HG02798 (cell line): ENCODE measurements around the gene CALHM3.
"Not testable (repeated sequence)": the region's sequence is repeated elsewhere in the genome, so short reads cannot be mapped to it uniquely, and the experiment has no call there.

Experiments
- ATAC-seq: cut with Tn5 transposase; IDR thresholded peaks from one replicate; pipeline ENCODE4 v1.9.1; 2021; ENCODE audit warnings: mild to moderate bottlenecking; ENCODE audit not compliant: unreplicated experiment, poor library complexity

The CALHM3 gene, protein sequence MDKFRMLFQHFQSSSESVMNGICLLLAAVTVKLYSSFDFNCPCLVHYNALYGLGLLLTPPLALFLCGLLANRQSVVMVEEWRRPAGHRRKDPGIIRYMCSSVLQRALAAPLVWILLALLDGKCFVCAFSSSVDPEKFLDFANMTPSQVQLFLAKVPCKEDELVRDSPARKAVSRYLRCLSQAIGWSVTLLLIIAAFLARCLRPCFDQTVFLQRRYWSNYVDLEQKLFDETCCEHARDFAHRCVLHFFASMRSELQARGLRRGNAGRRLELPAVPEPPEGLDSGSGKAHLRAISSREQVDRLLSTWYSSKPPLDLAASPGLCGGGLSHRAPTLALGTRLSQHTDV

DNA sequence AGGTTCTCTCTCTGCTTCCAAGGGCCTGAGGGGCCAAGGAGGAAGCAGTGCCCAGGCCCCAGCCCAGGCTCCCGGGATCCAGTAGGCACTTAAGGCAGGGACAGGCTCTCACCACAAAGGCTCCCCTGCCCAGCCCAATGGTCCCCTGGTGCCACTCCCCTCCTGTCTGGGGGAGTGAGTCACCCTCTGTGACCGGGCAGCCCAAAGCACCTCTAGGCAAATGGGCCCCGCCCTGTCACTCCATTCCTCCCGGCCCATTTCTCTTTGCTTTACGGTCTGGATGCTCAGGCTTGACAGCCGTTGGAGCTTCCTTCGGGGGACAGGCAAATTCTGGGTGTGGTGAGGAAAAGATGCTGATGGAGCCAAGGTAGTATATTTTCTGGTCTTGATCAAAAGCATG, at the start of gene CALHM3:
CALHM3 (minus strand) TSS at position 106 of the 400 bp plus-strand sequence. CDS start 208 bp downstream, outside the sequence.
- no peak for ATAC-seq

DNA sequence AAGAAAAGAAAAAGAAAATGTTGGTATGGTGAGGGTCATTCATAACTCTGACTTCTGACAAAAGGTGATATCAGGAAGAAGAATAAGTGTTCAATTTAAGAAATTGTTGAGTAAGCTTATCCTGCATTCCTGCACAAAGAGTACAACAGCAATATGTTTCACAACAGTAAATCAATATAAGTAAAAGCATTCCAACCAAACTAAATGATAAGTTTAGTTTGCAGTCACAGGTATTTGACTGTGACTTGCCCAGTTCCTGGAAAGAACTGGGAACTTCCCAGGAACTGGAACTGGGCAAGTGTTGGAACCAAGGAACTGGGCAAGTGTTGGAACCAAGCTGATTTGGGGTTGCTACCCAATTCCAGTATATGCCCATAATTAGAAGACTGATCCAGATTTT, 49.5 kb upstream of the CALHM3 start:
- no peak for ATAC-seq

DNA sequence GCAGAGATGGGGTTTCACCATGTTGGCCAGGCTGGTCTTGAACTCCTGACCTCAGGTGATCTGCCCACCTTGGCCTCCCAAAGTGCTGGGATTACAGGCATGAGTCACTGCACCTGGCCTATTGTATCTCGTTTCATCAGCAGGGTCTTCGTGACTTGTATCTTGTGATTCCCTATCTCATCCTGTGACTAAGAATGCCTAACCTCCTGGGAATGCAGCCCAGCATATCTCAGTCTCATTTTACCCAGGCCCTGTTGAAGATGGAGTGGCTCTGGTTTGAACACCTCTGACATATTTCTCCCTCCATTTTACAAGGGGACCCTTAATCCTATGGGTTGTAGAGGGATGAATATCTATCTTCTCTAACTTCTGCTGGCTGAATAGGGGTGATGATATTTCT, 48.4 kb upstream of the CALHM3 start:
- ATAC-seq: not testable (repeated sequence)

DNA sequence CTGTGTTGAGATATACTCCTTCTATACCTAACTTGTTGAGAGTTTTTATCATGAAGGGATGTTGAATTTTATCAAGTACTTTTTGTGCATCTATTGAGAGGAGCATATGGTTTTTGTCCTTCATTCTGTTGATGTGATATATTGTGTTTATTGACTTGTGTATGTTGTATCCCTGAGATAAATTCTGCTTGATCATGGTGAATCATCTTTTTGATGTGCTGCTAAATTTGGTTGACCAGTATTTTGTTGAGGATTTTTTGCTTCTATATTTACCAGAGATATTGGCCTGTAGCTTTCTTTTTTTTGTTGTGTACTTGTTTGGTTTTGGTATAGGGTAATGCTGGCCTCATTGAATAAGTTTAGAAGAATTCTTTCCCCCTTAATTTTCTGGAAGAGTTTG, 46.9 kb upstream of the CALHM3 start:
- no peak for ATAC-seq

DNA sequence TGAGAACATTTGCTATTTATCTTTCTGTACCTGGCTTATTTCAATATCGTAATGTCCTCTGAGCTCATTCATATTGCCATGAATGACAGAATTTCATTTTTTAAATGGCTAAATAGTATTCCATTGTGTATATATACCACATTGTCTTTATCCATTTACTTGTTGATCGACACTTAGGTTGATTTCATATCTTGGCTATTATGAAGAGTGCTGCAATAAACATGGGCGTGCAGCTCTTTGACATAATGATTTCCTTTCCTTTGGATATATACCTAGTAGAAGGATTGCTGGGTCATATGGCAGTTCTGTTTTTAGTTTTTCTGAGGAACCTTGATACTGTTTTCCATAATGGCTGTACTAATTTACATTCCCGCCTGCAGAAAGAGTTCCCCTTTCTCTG, 44.6 kb upstream of the CALHM3 start:
- ATAC-seq: no peak

DNA sequence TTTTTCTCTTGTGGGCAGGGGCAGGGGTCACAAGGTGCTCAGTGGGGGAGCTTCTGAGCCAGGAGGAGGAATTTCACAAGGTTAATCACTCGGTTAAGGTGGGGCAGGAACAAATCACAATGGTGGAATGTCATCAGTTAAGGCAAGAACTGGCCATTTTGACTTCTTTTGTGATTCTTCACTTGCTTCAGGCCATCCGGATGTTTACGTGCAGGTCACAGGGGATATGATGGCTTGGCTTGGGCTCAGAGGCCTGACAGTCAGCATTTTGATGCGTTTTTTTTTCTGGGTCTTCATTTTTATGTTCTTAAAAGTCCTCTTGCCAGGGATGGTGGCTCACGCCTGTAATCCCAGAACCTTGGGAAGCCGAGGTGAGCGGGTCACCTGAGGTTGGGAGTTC, 43.0 kb upstream of the CALHM3 start:
- ATAC-seq: not testable (repeated sequence)

DNA sequence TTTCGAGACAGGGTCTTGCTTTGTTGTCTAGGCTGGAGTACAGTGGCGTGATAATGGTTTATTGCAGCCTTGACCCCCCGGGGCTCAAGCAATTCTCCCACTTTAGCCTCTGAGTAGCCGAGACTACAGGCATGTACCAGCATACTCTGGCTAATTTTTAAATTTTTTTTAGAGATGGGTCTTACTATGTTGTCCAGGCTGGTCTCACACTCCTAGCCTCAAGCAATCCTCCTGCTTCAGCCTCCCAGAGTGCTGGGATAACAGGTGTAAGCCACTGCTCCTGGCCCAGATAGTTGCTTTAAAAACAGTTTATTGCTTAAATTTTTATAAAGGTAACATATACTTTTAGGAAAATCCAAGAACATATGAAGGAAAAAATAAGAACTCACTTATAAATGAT, 40.8 kb upstream of the CALHM3 start:
- ATAC-seq: no peak

DNA sequence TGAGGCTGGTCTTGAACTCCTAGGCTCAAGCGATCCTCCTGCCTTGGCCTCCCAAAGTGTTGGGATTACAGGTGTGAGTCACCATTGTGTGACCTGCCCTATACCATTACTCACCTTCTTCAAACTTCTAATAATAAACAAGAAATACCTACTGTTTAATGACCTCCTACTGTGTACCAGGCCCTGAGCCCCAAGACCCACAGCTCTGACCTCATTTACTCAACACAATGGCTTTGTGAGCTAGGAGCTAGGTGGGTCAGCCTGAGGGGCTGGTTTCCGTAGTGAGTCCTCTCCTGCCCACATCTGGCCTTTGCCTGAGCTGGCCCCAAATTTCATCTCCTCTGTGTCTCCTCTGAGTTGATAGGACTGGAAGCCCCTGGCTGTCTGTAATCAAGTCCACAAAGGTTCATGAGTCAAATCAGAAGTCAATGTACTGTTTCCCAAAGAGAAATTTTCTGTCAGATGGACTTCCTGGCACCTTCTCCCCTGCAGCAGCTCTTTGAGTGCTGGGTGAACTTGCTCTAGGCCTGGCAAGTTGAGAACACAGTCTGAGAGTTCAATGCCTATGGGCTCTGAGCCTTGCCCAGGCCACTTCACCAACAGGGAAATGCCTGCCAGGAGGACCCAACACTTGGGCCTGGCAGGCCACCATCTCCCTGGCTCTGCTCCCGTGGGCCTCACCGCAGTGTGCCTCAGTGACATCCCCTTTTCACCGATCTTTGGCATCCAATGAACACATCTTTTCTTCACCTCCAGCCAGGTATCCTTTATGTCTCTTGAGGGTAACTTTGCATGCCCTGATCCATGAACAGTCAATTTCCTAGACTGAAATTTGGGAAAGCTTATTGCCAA, 38.4 kb upstream of the CALHM3 start:
- ATAC-seq: no peak

DNA sequence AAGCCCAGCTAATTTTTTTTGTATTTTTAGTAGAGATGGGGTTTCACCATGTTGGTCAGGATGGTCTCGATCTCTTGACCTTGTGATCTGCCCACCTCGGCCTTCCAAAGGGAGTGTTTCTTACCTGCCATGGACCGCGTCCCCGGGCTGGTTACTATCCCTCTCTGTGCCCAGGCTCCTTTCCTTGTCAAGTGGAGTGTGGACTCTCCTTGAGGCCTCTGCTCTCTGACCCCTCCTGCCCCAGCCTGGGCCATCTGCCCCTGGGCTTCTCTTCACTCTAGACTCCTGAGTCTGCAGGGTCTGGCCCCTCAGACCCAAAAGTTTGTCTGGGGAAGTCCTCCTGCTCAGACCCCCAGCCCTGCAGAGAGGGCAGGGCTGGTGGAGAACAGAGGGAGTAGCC, 35.2 kb upstream of the CALHM3 start:
- ATAC-seq: no peak

DNA sequence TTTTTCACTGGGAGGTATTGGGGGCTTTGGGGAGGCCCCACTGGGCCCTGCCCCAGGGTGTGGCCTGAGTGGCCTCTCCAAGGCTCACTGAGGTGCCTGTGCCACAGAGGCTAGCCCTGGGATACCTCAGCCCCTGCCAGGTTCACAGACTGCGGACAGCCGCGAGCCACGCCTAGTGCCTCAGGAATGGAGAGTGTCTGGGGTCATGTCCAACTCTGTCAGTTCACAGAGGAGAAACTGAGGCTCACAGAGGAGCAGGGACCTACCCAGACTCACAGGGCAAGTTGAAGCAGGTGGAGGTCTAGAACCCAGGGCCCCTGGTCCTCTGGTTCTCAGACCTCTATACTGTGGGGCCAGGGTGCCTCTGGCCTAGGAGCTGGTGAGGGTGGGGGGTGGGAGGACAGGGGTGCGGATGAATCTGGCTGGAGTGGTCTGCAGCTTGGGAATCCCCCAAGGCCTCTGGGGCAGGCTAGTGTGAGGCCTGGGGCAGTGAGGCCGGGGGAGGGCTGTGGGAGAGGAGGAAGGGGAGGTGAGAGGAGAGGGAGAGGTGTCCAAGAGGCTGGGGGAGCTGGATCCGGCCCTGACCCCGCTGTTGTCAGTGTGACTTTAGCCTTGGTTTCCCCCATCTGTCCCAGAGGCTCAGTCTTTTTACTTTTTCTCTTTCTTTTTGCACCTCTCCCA, 34.5 kb upstream of the CALHM3 start:
- ATAC-seq: no peak

DNA sequence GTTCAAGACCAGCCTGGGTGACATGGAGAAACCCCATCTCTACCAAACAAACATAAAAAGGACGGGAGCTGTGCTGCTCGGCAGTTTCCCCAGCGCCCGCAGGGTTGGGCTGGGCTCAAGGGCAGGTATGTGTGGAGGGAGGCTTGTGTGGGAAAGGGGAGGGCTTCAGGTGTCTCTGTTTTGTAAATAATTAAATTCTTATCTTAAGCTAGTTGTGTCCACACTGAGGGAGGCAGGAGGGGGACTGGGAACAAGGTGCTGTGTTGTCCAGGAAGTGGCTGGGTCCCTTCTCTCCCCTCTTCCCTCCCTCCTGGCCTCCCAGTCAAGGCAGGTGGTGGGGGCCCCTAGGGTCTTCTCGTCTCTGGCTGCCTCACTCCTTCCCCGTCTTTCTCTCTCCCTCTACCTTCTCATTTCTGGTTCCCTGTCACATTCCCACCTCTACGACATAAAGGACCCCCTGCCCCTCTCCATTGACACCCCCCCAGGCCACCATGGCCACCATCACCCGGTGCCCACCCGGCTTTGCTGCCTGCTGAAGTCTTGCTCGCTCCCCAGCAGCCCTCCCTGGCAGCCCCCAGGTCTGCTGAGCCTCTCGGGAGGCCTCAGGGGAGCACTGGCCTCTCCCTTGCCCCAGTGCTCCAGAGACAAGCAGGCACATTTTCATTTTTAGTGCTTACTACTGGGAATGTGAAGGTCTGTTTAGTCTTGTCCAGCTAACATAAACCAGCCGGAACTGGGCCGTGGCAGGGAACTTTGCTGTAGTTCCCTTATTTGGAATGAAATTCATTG, 33.7 kb upstream of the CALHM3 start:
- ATAC-seq: no peak

DNA sequence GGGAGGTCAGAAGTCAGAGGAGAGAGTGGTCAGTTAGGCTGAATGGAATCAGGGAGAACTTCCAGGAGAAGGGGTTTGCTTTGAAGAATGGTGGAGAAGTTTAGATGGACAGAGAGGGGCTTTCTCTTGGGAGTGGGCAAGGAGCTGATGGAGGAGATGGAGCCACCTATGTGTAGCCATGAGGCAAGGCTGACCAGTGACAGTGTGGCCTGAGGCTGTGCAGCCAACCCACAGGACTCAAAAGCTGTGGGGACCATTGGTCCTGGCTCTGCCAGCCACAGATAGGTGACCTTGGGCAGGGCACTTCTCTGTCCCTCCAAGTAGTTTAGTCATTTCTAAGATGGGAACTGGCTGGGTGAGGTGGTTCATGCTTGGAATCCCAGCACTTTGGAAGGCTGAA, 33.1 kb upstream of the CALHM3 start:
- no peak for ATAC-seq

DNA sequence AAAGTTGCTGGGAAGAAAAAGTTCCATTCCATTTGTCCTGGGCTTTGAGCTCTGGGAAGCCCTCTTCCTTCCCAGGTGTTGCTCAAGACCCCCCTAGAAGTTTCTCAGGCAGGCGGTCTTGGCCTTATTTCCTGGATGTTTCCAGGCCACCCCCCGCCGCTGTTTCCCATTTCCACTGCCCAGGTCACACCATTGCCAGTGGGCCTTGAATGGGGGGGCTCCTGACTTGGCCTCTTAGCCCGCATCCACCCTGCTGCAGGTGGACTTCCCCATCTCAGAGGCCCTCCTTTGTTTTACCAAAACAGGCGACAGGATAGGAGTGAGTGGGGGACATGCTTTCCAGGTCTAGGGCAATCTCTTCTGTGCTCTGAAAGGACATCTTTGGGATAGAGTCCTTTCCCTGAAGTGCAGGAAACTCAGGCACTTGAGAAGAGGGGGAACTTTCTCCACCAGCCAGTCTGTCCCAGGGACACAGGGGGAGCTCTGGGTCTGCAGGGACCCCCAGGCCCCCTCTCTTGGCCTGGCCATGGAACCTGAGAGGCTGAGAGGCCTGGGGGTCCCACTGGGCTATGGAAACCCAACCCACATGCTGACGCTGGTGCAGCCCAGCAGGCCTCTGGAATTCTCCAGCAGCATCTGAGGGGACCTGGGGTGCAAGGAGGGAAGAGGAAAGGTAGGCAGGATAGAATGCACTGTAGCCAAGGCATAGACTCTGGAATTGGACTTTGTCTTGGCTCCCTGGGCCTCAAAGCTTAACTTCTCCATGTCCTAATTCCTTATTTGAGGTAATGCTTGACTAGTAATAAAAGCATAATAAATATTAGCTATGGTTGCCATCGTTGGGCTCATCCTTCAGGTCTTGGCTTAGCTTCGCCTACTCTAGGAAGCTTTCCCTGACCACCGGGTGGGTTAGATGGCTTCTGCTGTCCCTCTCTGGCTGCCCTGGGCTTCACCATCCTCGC, 32.0 kb upstream of the CALHM3 start:
- no peak for ATAC-seq

DNA sequence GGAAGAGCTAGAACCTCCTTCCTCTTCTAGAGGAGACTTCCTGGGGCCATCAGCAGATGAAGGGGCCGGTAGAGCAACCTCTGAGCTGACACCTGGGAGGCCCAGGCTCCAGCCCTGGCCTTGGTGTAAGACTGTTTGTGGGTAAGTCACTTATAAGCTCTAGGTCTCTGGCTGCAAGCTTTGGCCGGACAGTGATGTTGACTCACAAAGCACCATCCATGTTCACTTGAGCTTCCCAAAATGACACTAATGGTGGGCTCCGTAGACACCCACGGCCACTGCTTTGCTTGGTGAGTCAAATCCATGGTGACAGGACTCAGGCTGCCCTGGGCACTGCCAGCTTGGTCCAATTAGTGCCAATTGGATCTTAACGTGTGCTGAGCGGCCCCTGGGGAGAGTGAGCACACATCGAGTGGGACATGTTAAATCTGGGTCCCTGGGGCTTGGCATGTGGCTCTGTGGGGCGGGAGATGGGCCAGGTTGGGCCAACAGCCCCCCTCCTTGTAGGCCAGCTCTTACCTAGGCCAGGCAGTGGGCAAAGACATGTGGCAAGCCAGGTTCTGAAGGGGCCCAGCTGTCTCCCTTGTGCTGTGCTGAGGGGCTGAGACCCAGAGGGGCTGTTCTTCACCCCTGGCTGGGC, 31.1 kb upstream of the CALHM3 start:
- no peak for ATAC-seq

DNA sequence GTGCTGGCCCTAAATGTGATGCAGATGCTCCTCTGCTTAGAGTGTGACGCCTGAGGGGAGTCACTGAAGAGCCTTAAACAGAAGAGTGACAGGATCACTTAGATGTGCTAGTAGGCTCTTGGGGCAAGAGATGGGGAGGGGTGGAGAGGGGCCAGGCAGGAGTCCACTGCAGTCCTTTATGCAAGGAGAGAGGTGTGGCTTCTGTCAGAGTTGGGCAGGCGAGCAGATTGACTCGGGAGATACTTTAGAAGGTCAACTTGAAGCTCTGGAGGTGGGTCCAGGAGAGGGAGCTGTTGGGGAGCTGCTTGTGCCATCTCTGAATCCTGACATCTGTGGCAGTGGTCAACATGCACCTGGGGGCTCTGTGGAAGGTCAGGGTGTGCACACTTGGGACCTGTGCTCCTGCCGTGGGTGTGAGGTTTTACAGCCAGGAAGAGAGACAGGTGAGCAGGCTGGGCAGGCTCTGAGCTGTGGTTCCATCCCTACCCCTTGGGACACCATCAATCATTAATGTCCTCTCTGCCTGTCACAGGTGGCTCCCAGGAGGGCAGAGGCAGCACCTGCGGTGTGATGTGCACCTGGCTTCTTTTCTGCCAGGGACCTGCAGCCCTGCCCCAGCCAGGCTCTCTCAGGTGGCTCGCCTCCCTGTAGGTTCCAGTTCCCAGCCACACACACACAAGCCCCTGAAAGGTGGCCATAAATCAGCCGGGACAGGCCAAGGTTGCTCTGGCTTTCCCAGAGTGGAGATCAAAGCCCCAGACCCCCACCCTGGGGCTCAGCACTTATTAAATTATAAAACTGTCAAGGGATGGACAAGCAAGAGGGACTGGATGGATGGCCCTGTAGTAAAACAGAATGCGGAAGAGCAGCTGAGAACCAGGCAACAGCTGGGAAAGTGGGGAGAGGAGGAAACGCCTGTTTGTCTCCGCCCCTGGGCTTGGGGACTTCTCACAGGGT, 28.5 kb upstream of the CALHM3 start:
- ATAC-seq: no peak

DNA sequence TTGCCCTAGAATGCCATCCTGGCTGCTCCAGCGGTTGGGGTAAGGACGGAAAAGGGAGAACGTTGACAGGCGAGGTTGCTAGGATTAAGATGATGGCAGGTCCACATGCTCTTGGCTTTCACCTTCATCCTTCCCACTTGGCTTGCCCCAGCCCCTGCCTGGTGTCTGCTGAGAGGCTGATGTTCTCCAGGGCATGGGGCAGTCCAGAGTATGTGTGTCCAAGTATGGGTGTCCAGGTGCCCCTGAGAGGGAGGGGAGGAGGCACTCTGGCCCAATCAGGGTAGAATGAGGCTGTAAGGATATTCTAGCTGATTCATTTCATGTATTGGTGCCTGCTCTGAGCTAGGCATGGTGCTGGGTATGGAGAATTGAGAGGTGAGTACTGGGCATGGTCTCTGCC, 27.0 kb upstream of the CALHM3 start:
- no peak for ATAC-seq

DNA sequence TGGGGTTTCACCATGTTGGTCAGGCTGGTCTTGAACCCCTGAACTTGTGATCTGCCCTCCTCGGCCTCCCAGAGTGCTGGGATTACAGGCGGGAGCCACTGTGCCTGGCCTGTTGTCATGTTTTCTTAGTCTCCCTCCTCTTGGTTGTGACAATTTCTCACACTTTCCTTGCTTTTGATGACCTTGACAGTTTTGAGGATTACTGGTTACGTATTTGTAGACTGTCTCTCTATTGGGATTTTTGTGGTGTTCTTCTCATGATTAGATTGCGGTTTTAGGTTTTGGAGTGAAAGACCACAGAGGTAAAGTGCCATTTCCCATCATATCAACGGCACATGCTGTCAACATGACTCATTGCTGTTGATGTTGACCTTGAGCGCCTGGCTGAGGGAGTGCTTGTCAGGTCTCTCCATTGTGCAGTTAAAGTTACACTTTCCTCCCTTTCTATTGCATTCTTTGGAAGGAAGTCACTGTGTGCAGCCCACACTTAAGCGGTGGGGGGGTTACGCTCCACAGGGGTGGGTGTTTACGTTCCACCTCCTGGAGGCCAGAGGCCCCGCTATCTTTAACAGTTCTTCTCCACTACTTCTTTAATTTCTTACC, 25.2 kb upstream of the CALHM3 start:
- ATAC-seq: peak; percentile 46
